H9 (cell line): ENCODE results near the gene RALGAPA2. TPM values are rescaled to one million over a fixed set of nuclear protein-coding genes. Genes with fewer than 3 reads are reported as not detected.

Experiments used
- DNase-seq: peaks from one replicate; pipeline ENCODE4 v3.0.0-alpha.2; 2017
- H2AFZ ChIP-seq: one replicate; pipeline ENCODE4 v1.6.1; 2013; ENCODE audit warnings: mild to moderate bottlenecking, low read length, control low read depth, moderate library complexity
- H2AK5ac ChIP-seq: 2 replicates; pipeline ENCODE4 v1.6.1; 2013; ENCODE audit warnings: low read length, control low read depth, mixed read lengths; ENCODE audit not compliant: insufficient read length
- H2BK120ac ChIP-seq: one replicate; pipeline ENCODE4 v1.6.1; 2013; ENCODE audit warnings: low read depth, mild to moderate bottlenecking, low read length, control low read depth, inconsistent platforms; ENCODE audit not compliant: poor library complexity, severe bottlenecking
- H2BK12ac ChIP-seq: 2 replicates; pipeline ENCODE4 v1.6.1; 2013; ENCODE audit warnings: low read length, control low read depth, mixed read lengths, low read depth; ENCODE audit not compliant: insufficient read length
- H2BK15ac ChIP-seq: 2 replicates; pipeline ENCODE4 v1.6.1; 2013; ENCODE audit warnings: low read depth, low read length, control low read depth
- H2BK20ac ChIP-seq: one replicate; pipeline ENCODE4 v1.6.1; 2013; ENCODE audit warnings: low read depth, mild to moderate bottlenecking, low read length, control low read depth, inconsistent platforms; ENCODE audit not compliant: poor library complexity, severe bottlenecking
- H2BK5ac ChIP-seq: 2 replicates; pipeline ENCODE4 v1.6.1; 2013; ENCODE audit warnings: low read length, control low read depth, mixed read lengths; ENCODE audit not compliant: insufficient read length
- H3K14ac ChIP-seq: 2 replicates; pipeline ENCODE4 v1.6.1; 2013; ENCODE audit warnings: low read length, control low read depth; ENCODE audit not compliant: insufficient read depth
- H3K18ac ChIP-seq: 2 replicates; pipeline ENCODE4 v1.6.1; 2013; ENCODE audit warnings: low read depth, mild to moderate bottlenecking, mixed read lengths, low read length, control low read depth; ENCODE audit not compliant: insufficient read length
- H3K23ac ChIP-seq: 2 replicates; pipeline ENCODE4 v1.6.1; 2013; ENCODE audit warnings: low read length, control low read depth, mixed read lengths, low read depth; ENCODE audit not compliant: insufficient read length
- H3K23me2 ChIP-seq: 2 replicates; pipeline ENCODE4 v1.6.1; 2013; ENCODE audit warnings: low read depth, mild to moderate bottlenecking, mixed read lengths, low read length, control low read depth; ENCODE audit not compliant: insufficient read length, poor library complexity, severe bottlenecking
- H3K27ac ChIP-seq: 2 replicates; pipeline ENCODE4 v1.5.1; 2013; ENCODE audit warnings: low read length, control low read depth, mixed read lengths, low read depth; ENCODE audit not compliant: insufficient read length
- H3K27me3 ChIP-seq: 2 replicates; pipeline ENCODE4 v1.6.1; 2013; ENCODE audit warnings: low read length, control low read depth, inconsistent platforms; ENCODE audit not compliant: insufficient read depth
- H3K4ac ChIP-seq: 2 replicates; pipeline ENCODE4 v1.6.1; 2013; ENCODE audit warnings: low read depth, mild to moderate bottlenecking, control low read depth, inconsistent platforms, low read length, moderate library complexity
- H3K4me1 ChIP-seq: 2 replicates; pipeline ENCODE4 v1.6.1; 2013; ENCODE audit warnings: low read length, control low read depth, inconsistent platforms; ENCODE audit not compliant: insufficient read depth
- H3K4me2 ChIP-seq: 2 replicates; pipeline ENCODE4 v1.6.1; 2013; ENCODE audit warnings: low read length, control low read depth, mixed read lengths; ENCODE audit not compliant: insufficient read length, insufficient read depth
- H3K56ac ChIP-seq: 2 replicates; pipeline ENCODE4 v1.6.1; 2013; ENCODE audit warnings: low read depth, mild to moderate bottlenecking, mixed read lengths, low read length, control low read depth; ENCODE audit not compliant: insufficient read length
- H3K79me1 ChIP-seq: 2 replicates; pipeline ENCODE4 v1.6.1; 2013; ENCODE audit warnings: low read depth, mild to moderate bottlenecking, moderate library complexity, low read length, control low read depth, inconsistent platforms; ENCODE audit not compliant: insufficient read depth, poor library complexity, severe bottlenecking
- H3K79me2 ChIP-seq: 2 replicates; pipeline ENCODE4 v1.6.1; 2013; ENCODE audit warnings: low read length, control low read depth, inconsistent platforms; ENCODE audit not compliant: insufficient read depth
- H3K9ac ChIP-seq: 2 replicates; pipeline ENCODE4 v1.6.1; 2013; ENCODE audit warnings: low read length, control low read depth, mixed read lengths; ENCODE audit not compliant: insufficient read length; ENCODE audit errors: extremely low read depth
- H3K9me3 ChIP-seq: one replicate; pipeline ENCODE4 v1.6.1; 2013; ENCODE audit warnings: low read depth, low read length, inconsistent platforms; ENCODE audit not compliant: control insufficient read depth
- H3T11ph ChIP-seq: one replicate; pipeline ENCODE4 v1.6.1; 2013; ENCODE audit warnings: mild to moderate bottlenecking, low read length, control low read depth, inconsistent platforms
- H4K20me1 ChIP-seq: one replicate; pipeline ENCODE4 v1.6.1; 2013; ENCODE audit not compliant: control insufficient read depth, insufficient read length, insufficient read depth
- H4K5ac ChIP-seq: 2 replicates; pipeline ENCODE4 v1.6.1; 2013; ENCODE audit warnings: low read depth, mild to moderate bottlenecking, mixed read lengths, low read length, control low read depth; ENCODE audit not compliant: insufficient read length
- H4K8ac ChIP-seq: replicated peaks from 2 replicates; pipeline ENCODE4 v1.6.1; 2013; ENCODE audit warnings: low read length, control low read depth, mixed read lengths, low read depth; ENCODE audit not compliant: insufficient read length
- H4K91ac ChIP-seq: 2 replicates; pipeline ENCODE4 v1.6.1; 2013; ENCODE audit warnings: low read depth, mild to moderate bottlenecking, moderate library complexity, mixed read lengths, low read length, control low read depth; ENCODE audit not compliant: insufficient read length
- H3K27ac Mint-ChIP-seq, 3 experiments: 2 replicates in 2 of 3; 3 replicates in 1 of 3; pipeline ENCODE4 v1.8.0; 2020 to 2021; ENCODE audit warnings: mixed read lengths in 3 of 3, mild to moderate bottlenecking in 1 of 3, moderate library complexity in 1 of 3
- H3K27me3 Mint-ChIP-seq: 2 replicates; pipeline ENCODE4 v1.8.0; 2021; ENCODE audit warnings: low read depth, mild to moderate bottlenecking, moderate library complexity, mixed read lengths
- H3K36me3 Mint-ChIP-seq, 3 experiments: 2 replicates in 2 of 3; 3 replicates in 1 of 3; pipeline ENCODE4 v1.8.0; 2020 to 2021; ENCODE audit warnings: low read depth in 3 of 3, mixed read lengths in 3 of 3; ENCODE audit not compliant: insufficient read depth in 1 of 3
- H3K4me1 Mint-ChIP-seq, 2 experiments: 2 replicates each; pipeline ENCODE4 v1.8.0; 2020; ENCODE audit warnings: mixed read lengths in 2 of 2
- H3K4me3 Mint-ChIP-seq, 2 experiments: 2 replicates in 1 of 2; 3 replicates in 1 of 2; pipeline ENCODE4 v1.8.0; 2020 to 2021; ENCODE audit warnings: mild to moderate bottlenecking in 2 of 2, mixed read lengths in 2 of 2, moderate library complexity in 1 of 2
- H3K9me3 Mint-ChIP-seq, 2 experiments: 2 replicates in 1 of 2; 3 replicates in 1 of 2; pipeline ENCODE4 v1.8.0; 2020; ENCODE audit warnings: mild to moderate bottlenecking in 2 of 2, mixed read lengths in 2 of 2, moderate library complexity in 1 of 2
- CTCF ChIP-seq: fragments of 200-600 bp; sonication (generic); conservative IDR thresholded peaks from 3 replicates; pipeline ENCODE4 v1.8.0; 2021; ENCODE audit warnings: antibody characterized with exemption, mild to moderate bottlenecking
- WGBS: extraction: QIAGEN DNeasy Blood & Tissue Kit; methylation state at CpG from one replicate; pipeline ENCODE4 v1.1.7; 2013; ENCODE audit warnings: missing lambda C conversion rate, low lambda C conversion rate, mixed read lengths; ENCODE audit not compliant: insufficient read length; ENCODE audit errors: extremely low coverage; 5-methylcytosine and 5-hydroxymethylcytosine counted together
- total RNA-seq: library from RNA; stranded (reverse); gene quantifications from 2 replicates; pipeline ENCODE4 v1.2.1, GENCODE V29; 2021

Gene RALGAPA2
- total RNA-seq, 1 experiment from 2014 or later = 16.6 TPM

- Histone ChIP-seq H3K9me3 (no peaks in the 10 kb centered on the region), H3K79me1 (no peaks in the 10 kb centered on the region), H3K56ac (no peak overlapping the region), H3K9ac (no peak overlapping the region), H2BK5ac (no peak overlapping the region), H3K27me3 (no peaks in the 10 kb centered on the region), H2BK15ac (no peak overlapping the region), H3T11ph (no peak overlapping the region), H3K4me2 (no peak overlapping the region), H2BK20ac (no peak overlapping the region), H4K20me1 (no peaks in the 10 kb centered on the region), H2AK5ac (no peak overlapping the region), H3K4me1 (no peaks in the 10 kb centered on the region), H2BK120ac (no peak overlapping the region), H3K27ac (no peak overlapping the region), H3K23ac (no peak overlapping the region), H4K8ac (no peak overlapping the region), H3K4ac (no peak overlapping the region), H2BK12ac (no peak overlapping the region), H3K18ac (no peak overlapping the region), H3K14ac (no peak overlapping the region), H3K79me2 (no peaks in the 10 kb centered on the region), H2AFZ (no peak overlapping the region), H4K5ac (no peak overlapping the region), H4K91ac (no peak overlapping the region), H3K23me2 (no peaks in the 10 kb centered on the region)
- Mint-ChIP-seq H3K4me1 (no peaks in the 10 kb centered on the region), H3K27me3 (no peaks in the 10 kb centered on the region), H3K9me3 (no peaks in the 10 kb centered on the region), H3K36me3 (peaks cover 4 to 19% (median 9%) of the 10 kb centered on the region in 3 experiments; a peak in 6 of 7 replicates), H3K27ac (no peak overlapping the region), H3K4me3 (no peak overlapping the region)
- DNase-seq = no peak
- WGBS = no CpG with 5 or more reads among the region's 1 CpG
- TF ChIP-seq CTCF = no peak
These were observed 212.1 kb downstream of the RALGAPA2 start for GRCh38 chr20:20500312-20500711.
